Body of pancreas (tissue), 4 donors: Measurements from ENCODE around the gene ABLIM1. TPM values are rescaled to one million over a fixed set of nuclear protein-coding genes. Genes with fewer than 3 reads are reported as not detected.

Experiments
- ATAC-seq: fragments of 150-250 bp; one replicate; pipeline ENCODE4 v1.9.1; 2016
- DNase-seq, 4 donors: peaks; one replicate each; pipeline ENCODE4 v3.0.0-alpha.2; 2019
- H3K27ac ChIP-seq, 4 donors: fragments of 200-600 bp; sonication (generic); 1 replicate in 3 of 4; 2 replicates in 1 of 4; pipeline versions ENCODE4 v1.5.1 to v1.6.1; 2016 to 2019; ENCODE audit warnings: mild to moderate bottlenecking in 1 of 4, mixed read lengths in 1 of 4, moderate library complexity in 1 of 4
- H3K27me3 ChIP-seq, 2 donors: fragments of 200-600 bp; sonication (generic); one replicate each; pipeline ENCODE4 v1.6.0; 2016; ENCODE audit warnings: mild to moderate bottlenecking in 1 of 2
- H3K36me3 ChIP-seq, 2 donors: fragments of 200-600 bp; sonication (generic); replicated peaks in 1 of 2; 2 replicates each; pipeline ENCODE4 v1.5.1; 2016; ENCODE audit warnings: low read depth in 2 of 2; ENCODE audit not compliant: insufficient read depth in 1 of 2
- H3K4me1 ChIP-seq: fragments of 200-600 bp; sonication (generic); one replicate; pipeline ENCODE4 v1.6.0; 2016
- H3K4me3 ChIP-seq, 2 donors: fragments of 200-600 bp; sonication (generic); 1 replicate in 1 of 2; 2 replicates in 1 of 2; pipeline ENCODE4 v1.5.1; 2016 to 2019
- H3K9me3 ChIP-seq, 3 donors: fragments of 200-600 bp; sonication (generic); 1 replicate in 2 of 3; 2 replicates in 1 of 3; pipeline ENCODE4 v1.5.1; 2016
- POLR2A ChIP-seq, 3 donors: fragments of 450-650 bp; IDR thresholded peaks; one replicate each; pipeline ENCODE4 v1.6.1; 2016; ENCODE audit warnings: antibody characterized with exemption in 3 of 3, mild to moderate bottlenecking in 2 of 3
- WGBS, 2 donors: methylation state at CpG; one replicate each; pipeline ENCODE4 v1.1.5; 2017; 5-methylcytosine and 5-hydroxymethylcytosine counted together
- intact Hi-C: fragments of 100-400 bp; cut with DNase I; formaldehyde crosslinking; loops from one replicate; pipeline ENCODE4 v1.15.1; 2023
- total RNA-seq, 2 donors: library from RNA; depleted of rRNA; stranded (reverse); fragments of >200 nt; gene quantifications; one replicate each; pipeline ENCODE4 v1.1.0, GENCODE V29; 2016
- TF ChIP-seq, protein P1 (sequence below), 7 experiments: fragments of 450-650 bp in 4 of 7; fragments of 200-600 bp in 3 of 7; sonication (generic) in 3 of 7; IDR thresholded peaks; one replicate each; pipeline ENCODE4 v1.5.1; 2016 to 2019; ENCODE audit warnings: antibody characterized with exemption in 7 of 7

Gene ABLIM1
- total RNA-seq, 2 donors from 2014 or later: 34.6 to 54.7 TPM

- 59 to 70% methylated on average over 5 of the region's 5 CpGs for WGBS, 2 donors
- no peaks in the 10 kb centered on the region for H3K27me3 ChIP-seq
- no peak overlapping the region for H3K4me3 ChIP-seq
- no peaks in the 10 kb centered on the region for H3K9me3 ChIP-seq
- ATAC-seq (no peak), DNase-seq (no peak)
- TF ChIP-seq, protein P1, sequence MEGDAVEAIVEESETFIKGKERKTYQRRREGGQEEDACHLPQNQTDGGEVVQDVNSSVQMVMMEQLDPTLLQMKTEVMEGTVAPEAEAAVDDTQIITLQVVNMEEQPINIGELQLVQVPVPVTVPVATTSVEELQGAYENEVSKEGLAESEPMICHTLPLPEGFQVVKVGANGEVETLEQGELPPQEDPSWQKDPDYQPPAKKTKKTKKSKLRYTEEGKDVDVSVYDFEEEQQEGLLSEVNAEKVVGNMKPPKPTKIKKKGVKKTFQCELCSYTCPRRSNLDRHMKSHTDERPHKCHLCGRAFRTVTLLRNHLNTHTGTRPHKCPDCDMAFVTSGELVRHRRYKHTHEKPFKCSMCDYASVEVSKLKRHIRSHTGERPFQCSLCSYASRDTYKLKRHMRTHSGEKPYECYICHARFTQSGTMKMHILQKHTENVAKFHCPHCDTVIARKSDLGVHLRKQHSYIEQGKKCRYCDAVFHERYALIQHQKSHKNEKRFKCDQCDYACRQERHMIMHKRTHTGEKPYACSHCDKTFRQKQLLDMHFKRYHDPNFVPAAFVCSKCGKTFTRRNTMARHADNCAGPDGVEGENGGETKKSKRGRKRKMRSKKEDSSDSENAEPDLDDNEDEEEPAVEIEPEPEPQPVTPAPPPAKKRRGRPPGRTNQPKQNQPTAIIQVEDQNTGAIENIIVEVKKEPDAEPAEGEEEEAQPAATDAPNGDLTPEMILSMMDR (IDR thresholded peaks at IDR 0.05): no peak
- intact Hi-C loops: no loop called here
- H3K27ac ChIP-seq: no peak overlapping the region
- H3K36me3 ChIP-seq: no peaks in the 10 kb centered on the region
- H3K4me1 ChIP-seq: no peaks in the 10 kb centered on the region
These were observed 61.3 kb downstream of the ABLIM1 start for GRCh38 chr10:114596793-114597192.

GRCh38 chr10:114593816-114594468, 64.1 kb downstream of the ABLIM1 start:
- Histone ChIP-seq H3K27me3 (no peaks in the 10 kb centered on the region), H3K9me3 (no peaks in the 10 kb centered on the region), H3K36me3 (no peaks in the 10 kb centered on the region), H3K4me3 (no peak overlapping the region), H3K27ac (no peak overlapping the region), H3K4me1 (no peaks in the 10 kb centered on the region)
- 88 to 97% methylated on average over 1 of the region's 1 CpG for WGBS, 2 donors
- no peak for ATAC-seq
- intact Hi-C loops: no loop called here
- DNase-seq: no peak
- no peak for TF ChIP-seq POLR2A (IDR thresholded peaks at IDR 0.05)
- TF ChIP-seq, protein P1 (IDR thresholded peaks at IDR 0.05): no peak

DNA sequence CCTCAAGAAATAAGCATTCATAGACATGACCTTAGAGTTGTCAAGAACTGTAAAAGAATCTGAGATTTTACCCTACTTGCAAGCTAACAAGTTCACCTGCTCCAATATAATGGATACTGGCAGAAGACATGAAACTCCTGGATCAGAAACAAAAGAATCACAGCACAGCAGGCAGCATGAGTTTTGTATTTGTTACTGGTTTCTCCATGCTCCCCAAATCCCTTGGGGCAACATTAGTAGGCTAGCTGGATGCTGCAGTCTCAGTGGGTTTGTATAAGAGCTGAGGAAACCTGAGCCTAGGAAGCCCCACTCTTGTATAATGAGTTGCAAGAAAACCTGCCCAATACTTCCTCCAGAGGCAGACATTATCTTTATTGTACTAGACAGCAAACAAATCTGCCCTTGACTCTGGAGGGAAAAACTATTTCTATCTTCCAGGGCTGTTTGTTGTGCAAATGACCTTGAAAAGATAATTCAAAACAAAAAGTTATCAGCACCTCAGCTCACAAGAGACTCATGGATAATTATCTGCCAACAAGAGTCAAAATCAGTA, 64.8 kb downstream of the ABLIM1 start:
- H3K27ac ChIP-seq: no peak overlapping the region
- H3K9me3 ChIP-seq: no peaks in the 10 kb centered on the region
- DNase-seq: no peak
- no peaks in the 10 kb centered on the region for H3K27me3 ChIP-seq
- H3K4me3 ChIP-seq: no peak overlapping the region
- ATAC-seq: no peak
- no peaks in the 10 kb centered on the region for H3K4me1 ChIP-seq
- intact Hi-C loops: no loop called here
- no peaks in the 10 kb centered on the region for H3K36me3 ChIP-seq
- TF ChIP-seq, protein P1 (IDR thresholded peaks at IDR 0.05): no peak
- TF ChIP-seq POLR2A (IDR thresholded peaks at IDR 0.05): no peak

DNA sequence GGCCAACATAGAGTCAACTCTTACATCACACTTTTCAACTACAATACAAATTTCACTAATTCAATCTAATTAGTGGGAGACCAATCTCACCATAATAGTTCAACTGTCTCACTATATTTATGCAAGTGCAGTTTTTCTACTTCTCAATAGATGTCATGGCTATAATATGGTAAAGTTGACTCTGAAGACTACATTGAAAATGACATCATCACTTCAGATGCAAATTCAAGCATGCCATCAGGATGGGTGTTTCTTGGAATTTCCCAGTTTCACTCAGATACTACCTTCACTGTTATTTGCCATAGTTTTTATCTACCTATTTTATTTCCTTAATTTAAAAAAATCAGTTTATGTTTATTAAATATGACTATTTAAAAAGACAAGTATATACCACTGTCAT, 67.1 kb downstream of the ABLIM1 start:
- Histone ChIP-seq H3K36me3 (no peaks in the 10 kb centered on the region), H3K27me3 (no peaks in the 10 kb centered on the region), H3K4me3 (no peak overlapping the region), H3K9me3 (no peaks in the 10 kb centered on the region), H3K27ac (no peak overlapping the region), H3K4me1 (no peaks in the 10 kb centered on the region)
- TF ChIP-seq POLR2A (IDR thresholded peaks at IDR 0.05): no peak
- TF ChIP-seq, protein P1 (IDR thresholded peaks at IDR 0.05): no peak
- DNase-seq: no peak
- no peak for ATAC-seq
- intact Hi-C loops: no loop called here

GRCh38 chr10:114584419-114584818, 73.7 kb downstream of the ABLIM1 start:
- intact Hi-C loops: no loop called here
- Histone ChIP-seq H3K27ac (no peak overlapping the region), H3K27me3 (no peaks in the 10 kb centered on the region), H3K4me3 (no peak overlapping the region), H3K9me3 (no peaks in the 10 kb centered on the region), H3K4me1 (no peaks in the 10 kb centered on the region), H3K36me3 (no peaks in the 10 kb centered on the region)
- DNase-seq: no peak
- 74 to 77% methylated on average over 2 of the region's 2 CpGs for WGBS, 2 donors
- no peak for TF ChIP-seq POLR2A (IDR thresholded peaks at IDR 0.05)
- TF ChIP-seq, protein P1 (IDR thresholded peaks at IDR 0.05): no peak
- no peak for ATAC-seq
